ENCODE results near the gene CCDC18. TPM values are rescaled to one million over a fixed set of nuclear protein-coding genes. Genes with fewer than 3 reads are reported as not detected.
"Not testable (repeated sequence)": the region's sequence is repeated elsewhere in the genome, so short reads cannot be mapped to it uniquely, and the experiment has no call there.

CCDC18 gene
- total RNA-seq, 4 donors from 2014 or later = 1.5 to 5.1 (median 2.8) TPM

- WGBS, 2 donors (ENCODE audit: low coverage in 1 of 2) = 76 to 84% methylated on average over 6 of the region's 6 CpGs
- Histone ChIP-seq H3K4me3 (no peak overlapping the region), H3K36me3 (peaks cover 0 to 6% (median 0%) of the 10 kb centered on the region in 4 donors), H3K27me3 (no peaks in the 10 kb centered on the region), H3K4me1 (no peaks in the 10 kb centered on the region), H3K27ac (no peak overlapping the region), H3K9me3 (no peaks in the 10 kb centered on the region)
- intact Hi-C loops (cut with DNase I; ENCODE audit: low total_unique reads) (no loop called here), in situ Hi-C loops (cut with MboI; ENCODE audit: low pct_ligation_motif_present in 1 of 4, low pct_unique_long_range_greater_than_20kb in 1 of 4, low sequenced_read_pairs in 3 of 4) (no loop called here)
- no peak for TF ChIP-seq CTCF (IDR thresholded peaks at IDR 0.05)
- no peak for TF ChIP-seq EP300 (IDR thresholded peaks at IDR 0.05; ENCODE audit: low read depth)
- no peak for TF ChIP-seq POLR2AphosphoS5 (IDR thresholded peaks at IDR 0.05)
- no peak for DNase-seq
These were observed 38.9 kb downstream of the CCDC18 start for GRCh38 chr1:93219443-93219842.

- 83 to 97% methylated on average over 2 to 5 of the region's 5 CpGs for WGBS, 2 donors (ENCODE audit: low coverage in 1 of 2)
- H3K9me3 ChIP-seq; intact Hi-C loops (cut with DNase I; ENCODE audit: low total_unique reads); DNase-seq; H3K27me3 ChIP-seq; H3K4me1 ChIP-seq; H3K4me3 ChIP-seq; H3K36me3 ChIP-seq; in situ Hi-C loops (cut with MboI; ENCODE audit: low pct_ligation_motif_present in 1 of 4, low pct_unique_long_range_greater_than_20kb in 1 of 4, low sequenced_read_pairs in 3 of 4); H3K27ac ChIP-seq: not testable (repeated sequence)
These were observed 40.2 kb downstream of the CCDC18 start for GRCh38 chr1:93220716-93221115.

GRCh38 chr1:93221913-93222312 is 41.4 kb downstream of the CCDC18 start:
- peaks cover 0 to 6% (median 0%) of the 10 kb centered on the region in 4 donors for H3K36me3 ChIP-seq
- TF ChIP-seq CTCF (IDR thresholded peaks at IDR 0.05) (no peak), POLR2AphosphoS5 (IDR thresholded peaks at IDR 0.05) (no peak), EP300 (IDR thresholded peaks at IDR 0.05; ENCODE audit: low read depth) (no peak), POLR2A (IDR thresholded peaks at IDR 0.05) (no peak)
- H3K9me3 ChIP-seq = no peaks in the 10 kb centered on the region
- no peak overlapping the region for H3K27ac ChIP-seq
- no peaks in the 10 kb centered on the region for H3K27me3 ChIP-seq
- H3K4me1 ChIP-seq = no peaks in the 10 kb centered on the region
- WGBS, 2 donors (ENCODE audit: low coverage in 1 of 2) = 93 to 97% methylated on average over 3 of the region's 3 CpGs
- intact Hi-C loops (cut with DNase I; ENCODE audit: low total_unique reads) (no loop called here), in situ Hi-C loops (cut with MboI; ENCODE audit: low pct_ligation_motif_present in 1 of 4, low pct_unique_long_range_greater_than_20kb in 1 of 4, low sequenced_read_pairs in 3 of 4) (no loop called here)
- DNase-seq = no peak
- H3K4me3 ChIP-seq = no peak overlapping the region

GRCh38 chr1:93223023-93223675 is 42.6 kb downstream of the CCDC18 start:
- Histone ChIP-seq H3K36me3 (peaks cover 0 to 6% (median 0%) of the 10 kb centered on the region in 4 donors), H3K27ac (no peak overlapping the region), H3K9me3 (no peaks in the 10 kb centered on the region), H3K4me1 (no peaks in the 10 kb centered on the region), H3K27me3 (no peaks in the 10 kb centered on the region), H3K4me3 (no peak overlapping the region)
- TF ChIP-seq EP300 (IDR thresholded peaks at IDR 0.05; ENCODE audit: low read depth) = no peak
- TF ChIP-seq POLR2A (IDR thresholded peaks at IDR 0.05) = no peak
- no peak for TF ChIP-seq POLR2AphosphoS5 (IDR thresholded peaks at IDR 0.05)
- WGBS, 2 donors (ENCODE audit: low coverage in 1 of 2) = 83 to 94% methylated on average over 2 of the region's 2 CpGs
- DNase-seq = no peak
- in situ Hi-C loops (cut with MboI; ENCODE audit: low pct_ligation_motif_present in 1 of 4, low pct_unique_long_range_greater_than_20kb in 1 of 4, low sequenced_read_pairs in 3 of 4) (no loop called here), intact Hi-C loops (cut with DNase I; ENCODE audit: low total_unique reads) (no loop called here)

- intact Hi-C loops (cut with DNase I; ENCODE audit: low total_unique reads) (no loop called here), in situ Hi-C loops (cut with MboI; ENCODE audit: low pct_ligation_motif_present in 1 of 4, low pct_unique_long_range_greater_than_20kb in 1 of 4, low sequenced_read_pairs in 3 of 4) (no loop called here)
- Histone ChIP-seq H3K27me3 (no peaks in the 10 kb centered on the region), H3K4me3 (no peak overlapping the region), H3K4me1 (no peaks in the 10 kb centered on the region), H3K36me3 (peaks cover 0 to 7% (median 0%) of the 10 kb centered on the region in 4 donors), H3K9me3 (no peaks in the 10 kb centered on the region), H3K27ac (no peak overlapping the region)
- no peak for TF ChIP-seq POLR2AphosphoS5 (IDR thresholded peaks at IDR 0.05)
- TF ChIP-seq POLR2A (IDR thresholded peaks at IDR 0.05) = no peak
- no peak for TF ChIP-seq CTCF (IDR thresholded peaks at IDR 0.05)
- no peak for TF ChIP-seq EP300 (IDR thresholded peaks at IDR 0.05; ENCODE audit: low read depth)
- DNase-seq = no peak
These were observed 54.7 kb downstream of the CCDC18 start for GRCh38 chr1:93235261-93235660.
